ENCODE results near the gene GDE1. TPM values are rescaled to one million over a fixed set of nuclear protein-coding genes. Genes with fewer than 3 reads are reported as not detected.

Gene GDE1
- total and polyA plus RNA-seq, 8 donors, result 27.8 to 80.0 (median 39.8) TPM

DNA sequence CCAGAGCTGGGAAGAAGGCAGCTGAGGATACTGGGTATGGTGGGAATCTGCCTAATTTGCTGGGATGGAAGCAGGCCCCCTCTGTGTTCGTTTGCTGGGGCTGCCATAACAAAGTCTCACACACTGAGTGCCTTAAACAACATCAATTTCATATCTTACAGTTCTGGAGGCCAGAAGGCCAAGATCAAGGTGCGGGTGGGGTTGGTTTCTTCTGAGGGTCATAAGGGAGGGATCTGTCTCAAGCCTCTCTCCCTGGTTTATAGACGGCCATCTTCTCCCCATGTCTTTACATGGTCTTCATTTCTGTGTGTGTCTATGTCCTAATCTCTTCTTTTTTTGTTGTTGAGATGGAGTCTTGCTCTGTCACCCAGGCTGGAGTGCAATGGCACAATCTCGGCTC, 35.8 kb downstream of the GDE1 start:
- Histone ChIP-seq H3K9me3 (no peaks in the 10 kb centered on the region), H3K4me1 (peaks cover 0 to 18% (median 7%) of the 10 kb centered on the region in 4 donors), H3K27me3 (no peaks in the 10 kb centered on the region), H3K4me3 (no peak overlapping the region), H3K27ac (no peak overlapping the region), H3K36me3 (peaks cover 7 to 73% (median 40%) of the 10 kb centered on the region in 4 donors)
- WGBS, 5 donors, result 72 to 92% (median 86%) methylated on average over 3 to 4 of the region's 4 CpGs
- intact Hi-C loops (cut with DNase I; ENCODE audit: low total_unique reads), result no loop called here
- TF ChIP-seq CTCF (IDR thresholded peaks at IDR 0.05) (no peak), POLR2A (IDR thresholded peaks at IDR 0.05) (no peak), POLR2AphosphoS5 (IDR thresholded peaks at IDR 0.05) (no peak), EP300 (IDR thresholded peaks at IDR 0.05) (no peak)
- DNase-seq, result no peak

DNA sequence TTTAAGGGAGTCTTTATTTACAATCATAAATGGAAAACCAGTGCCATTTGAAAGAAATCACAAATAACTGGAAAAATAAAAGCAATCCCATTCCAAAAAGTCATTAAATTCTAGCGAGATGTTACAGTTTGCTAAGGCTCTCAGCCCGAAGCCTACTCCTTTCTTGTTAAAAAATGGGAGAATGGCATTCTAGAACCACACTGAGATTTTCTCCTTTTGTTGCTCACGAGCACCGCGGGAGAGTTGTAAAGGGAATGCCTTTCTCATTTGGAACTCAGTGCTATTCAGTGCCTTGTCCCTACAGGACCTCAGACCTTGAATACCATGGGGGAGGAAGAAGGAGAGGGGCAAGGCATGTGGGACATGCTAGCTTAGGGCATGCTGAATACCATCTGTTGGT, 36.3 kb downstream of the GDE1 start:
- Histone ChIP-seq H3K27ac (no peak overlapping the region), H3K9me3 (no peaks in the 10 kb centered on the region), H3K4me1 (peaks cover 0 to 18% (median 7%) of the 10 kb centered on the region in 4 donors), H3K27me3 (no peaks in the 10 kb centered on the region), H3K4me3 (no peak overlapping the region), H3K36me3 (peaks cover 7 to 74% (median 39%) of the 10 kb centered on the region in 4 donors)
- WGBS, 5 donors, result 88 to 95% (median 93%) methylated on average over 5 of the region's 5 CpGs
- intact Hi-C loops (cut with DNase I; ENCODE audit: low total_unique reads), result no loop called here
- TF ChIP-seq POLR2AphosphoS5 (IDR thresholded peaks at IDR 0.05), result no peak
- no peak for TF ChIP-seq CTCF (IDR thresholded peaks at IDR 0.05)
- TF ChIP-seq EP300 (IDR thresholded peaks at IDR 0.05), result no peak
- no peak for TF ChIP-seq POLR2A (IDR thresholded peaks at IDR 0.05)
- no peak for DNase-seq

- Histone ChIP-seq H3K9me3 (no peaks in the 10 kb centered on the region), H3K36me3 (peaks cover 7 to 69% (median 36%) of the 10 kb centered on the region in 4 donors), H3K27me3 (no peaks in the 10 kb centered on the region), H3K27ac (no peak overlapping the region), H3K4me1 (peaks cover 0 to 18% (median 7%) of the 10 kb centered on the region in 4 donors), H3K4me3 (no peak overlapping the region)
- intact Hi-C loops (cut with DNase I; ENCODE audit: low total_unique reads), result no loop called here
- no peak for DNase-seq
- no peak for TF ChIP-seq CTCF (IDR thresholded peaks at IDR 0.05)
- TF ChIP-seq POLR2A (IDR thresholded peaks at IDR 0.05), result no peak
- 90 to 95% (median 92%) methylated on average over 3 of the region's 3 CpGs for WGBS, 5 donors
Observed at GRCh38 chr16:19484096-19484495, 37.8 kb downstream of the GDE1 start.

DNA sequence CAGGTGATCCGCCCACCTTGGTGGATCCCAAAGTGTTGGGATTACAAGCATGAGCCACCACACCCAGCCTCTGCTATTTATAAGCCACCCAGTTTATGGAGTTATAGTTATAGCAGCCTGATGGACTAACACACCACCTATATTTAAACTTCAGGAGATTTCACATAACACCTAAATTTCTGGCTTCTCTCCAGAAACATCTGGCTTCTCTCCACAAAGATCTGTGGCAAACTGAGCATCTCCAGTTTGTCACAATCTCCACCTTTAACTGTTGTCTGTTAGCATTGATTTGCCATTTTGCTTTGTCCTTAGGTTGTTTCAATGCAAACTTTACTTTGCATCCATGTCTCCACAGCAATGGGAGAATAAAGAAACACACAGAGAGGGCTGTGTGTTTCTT, 39.6 kb downstream of the GDE1 start:
- no peak for DNase-seq
- Histone ChIP-seq H3K4me3 (no peak overlapping the region), H3K4me1 (peaks cover 0 to 7% (median 2%) of the 10 kb centered on the region in 4 donors), H3K36me3 (peaks cover 7 to 86% (median 44%) of the 10 kb centered on the region in 4 donors), H3K27ac (no peak overlapping the region), H3K9me3 (no peaks in the 10 kb centered on the region), H3K27me3 (no peaks in the 10 kb centered on the region)
- TF ChIP-seq POLR2AphosphoS5 (IDR thresholded peaks at IDR 0.05) (no peak), CTCF (IDR thresholded peaks at IDR 0.05) (no peak), EP300 (IDR thresholded peaks at IDR 0.05) (no peak), POLR2A (IDR thresholded peaks at IDR 0.05) (no peak)
- 95 to 100% (median 100%) methylated on average over 1 of the region's 1 CpG for WGBS, 5 donors
- intact Hi-C loops (cut with DNase I; ENCODE audit: low total_unique reads), result no loop called here
